NCI-H82 treated with DMSO at 0.1 percent for 48 hours (cell line): Measurements from ENCODE around the gene IL25.
"Not testable (repeated sequence)": the region's sequence is repeated elsewhere in the genome, so short reads cannot be mapped to it uniquely, and the experiment has no call there.

ENCODE experiments used
- DNase-seq: peaks from one replicate; lab custom pipeline; 2025; ENCODE audit not compliant: unreplicated experiment; lab: John Stamatoyannopoulos, UW

IL25 gene

GRCh38 chr14:23407516-23408306 is 35.1 kb downstream of the IL25 start, which contains the start of gene MYH6:
Gene MYH6 (minus strand): TSS chr14:23408273. CDS start chr14:23407223, 1,050 bp downstream.
- no peak for DNase-seq

- no peak for DNase-seq
Measured at GRCh38 chr14:23408307-23408630, 35.7 kb downstream of the IL25 start.

GRCh38 chr14:23409475-23409874 is 36.9 kb downstream of the IL25 start:
- no peak for DNase-seq

DNA sequence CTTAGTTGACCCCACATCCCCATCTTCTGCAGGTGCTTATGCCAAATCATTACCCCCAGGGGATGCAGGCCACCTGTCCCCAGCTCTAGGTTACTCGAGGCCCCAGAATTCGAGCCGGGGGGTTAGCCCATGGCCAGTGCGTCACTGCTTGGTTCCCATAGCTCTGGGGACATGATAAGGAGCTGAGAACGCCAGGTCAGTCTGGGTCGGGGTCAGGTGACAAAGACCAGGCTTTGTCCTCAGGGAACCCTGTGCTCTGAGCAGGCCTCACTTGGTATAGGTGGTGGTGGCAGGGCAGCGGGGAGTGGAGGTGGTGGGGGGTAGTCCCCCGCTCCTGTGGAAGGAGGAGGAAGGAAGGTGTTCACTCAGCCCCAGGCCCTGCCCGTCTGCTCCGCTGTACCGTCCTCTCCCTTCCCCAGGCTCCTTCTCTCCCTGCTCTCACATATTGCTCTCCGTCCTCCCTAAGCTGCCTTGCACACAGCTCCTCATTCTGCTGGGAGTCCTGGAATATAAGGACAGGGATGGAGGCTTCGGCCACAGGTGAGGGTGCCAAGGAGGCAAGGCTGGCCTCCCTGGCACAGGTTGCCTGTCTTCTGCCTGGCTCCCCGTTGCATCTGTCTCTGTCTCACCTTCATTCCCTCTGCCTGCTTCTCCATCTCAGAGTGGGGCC is 37.5 kb downstream of the IL25 start:
- DNase-seq = no peak

DNA sequence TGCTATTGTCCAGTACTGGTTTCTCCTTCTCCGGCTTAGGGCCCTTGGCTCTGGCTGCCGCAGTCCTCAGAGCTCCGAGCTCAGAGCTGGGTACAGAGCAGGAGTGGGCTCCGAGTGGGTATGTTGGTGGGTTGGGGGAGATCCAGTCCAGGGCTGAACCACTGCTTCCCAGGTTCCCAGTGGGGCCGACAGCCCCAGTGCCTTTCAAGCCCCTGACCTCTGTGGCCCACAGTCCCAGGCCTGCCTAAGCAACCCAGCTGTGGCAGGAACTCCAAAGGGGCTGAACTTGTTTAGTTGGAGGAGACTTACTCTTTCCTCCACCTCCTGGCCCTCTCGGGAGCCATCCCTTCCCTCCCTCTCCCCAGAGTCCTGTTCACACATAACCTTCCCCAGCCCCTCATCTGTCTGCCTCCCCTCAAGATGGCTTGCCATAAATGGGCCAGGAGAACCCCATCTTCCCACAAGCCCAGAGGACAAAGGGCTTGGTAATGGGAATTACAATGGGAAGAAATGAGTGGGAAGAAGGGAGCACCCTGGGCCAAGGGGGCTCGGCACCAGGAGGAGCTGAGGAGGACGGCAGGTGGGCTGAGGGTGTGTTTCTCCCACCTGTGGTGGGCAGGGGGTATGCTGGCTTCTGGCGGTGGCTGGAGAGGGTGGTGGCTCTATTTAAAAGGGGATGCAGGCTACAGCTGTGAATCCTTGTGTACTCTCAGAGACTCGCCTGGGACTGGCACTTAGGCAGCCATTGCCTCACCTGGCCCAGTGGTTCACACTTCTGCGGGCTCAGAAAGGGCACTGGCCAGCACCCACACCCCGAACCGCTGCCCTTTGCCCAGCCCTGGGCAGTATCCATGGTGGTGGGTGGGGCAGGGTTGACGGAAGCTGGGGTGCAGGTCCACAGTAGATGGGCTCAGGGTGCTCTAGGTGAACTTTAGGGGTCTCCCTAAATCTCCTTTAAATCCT is 39.2 kb downstream of the IL25 start:
- DNase-seq = no peak

- no peak for DNase-seq
Measured at GRCh38 chr14:23413681-23414080, 41.1 kb downstream of the IL25 start.

- DNase-seq = no peak
Measured at GRCh38 chr14:23414254-23414653, 41.6 kb downstream of the IL25 start.

GRCh38 chr14:23414906-23415820 is 42.6 kb downstream of the IL25 start:
- no peak for DNase-seq

GRCh38 chr14:23415821-23416778 is 43.5 kb downstream of the IL25 start:
- DNase-seq = no peak

DNA sequence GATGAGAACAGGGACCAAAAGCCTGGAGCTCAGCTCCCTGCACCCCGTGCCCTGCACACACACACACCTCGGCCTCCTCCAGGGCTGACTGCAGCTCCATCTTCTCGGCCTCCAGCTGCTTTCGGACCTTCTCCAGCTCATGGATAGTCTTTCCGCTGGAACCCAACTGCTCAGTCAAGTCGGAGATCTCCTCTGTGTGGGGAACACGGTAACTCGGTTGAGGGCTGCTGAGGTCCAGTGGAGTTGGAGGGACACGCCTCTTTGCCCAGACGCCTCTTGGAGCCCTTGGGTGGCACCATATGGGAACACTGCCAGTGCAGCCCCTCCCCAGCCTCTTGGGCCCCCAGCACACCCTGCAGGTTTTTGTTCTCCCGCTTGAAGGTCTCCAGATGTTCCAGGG is 44.2 kb downstream of the IL25 start:
- DNase-seq = no peak

DNA sequence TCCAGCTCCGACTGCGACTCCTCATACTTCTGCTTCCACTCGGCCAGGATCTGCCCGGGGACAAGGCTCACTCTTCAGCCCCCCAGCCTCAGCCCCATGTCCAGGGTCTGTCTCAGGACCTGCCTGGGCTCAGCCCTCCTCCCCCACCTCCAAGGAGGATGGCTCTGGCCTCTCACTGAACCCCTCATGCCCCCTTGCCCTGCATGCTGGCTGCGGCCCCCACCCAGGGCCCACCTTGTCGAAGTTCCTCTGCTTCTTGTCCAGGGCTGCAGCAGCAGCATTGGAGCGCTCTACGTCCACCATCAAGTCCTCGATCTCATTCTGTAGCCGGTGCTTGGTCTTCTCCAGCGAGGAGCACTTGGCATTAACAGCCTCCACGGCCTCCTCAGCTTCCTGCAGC is 44.7 kb downstream of the IL25 start:
- DNase-seq = not testable (repeated sequence)

- no peak for DNase-seq
Measured at GRCh38 chr14:23418021-23418420, 45.4 kb downstream of the IL25 start.

- not testable (repeated sequence) for DNase-seq
Measured at GRCh38 chr14:23419646-23420045, 47.0 kb downstream of the IL25 start.

DNA sequence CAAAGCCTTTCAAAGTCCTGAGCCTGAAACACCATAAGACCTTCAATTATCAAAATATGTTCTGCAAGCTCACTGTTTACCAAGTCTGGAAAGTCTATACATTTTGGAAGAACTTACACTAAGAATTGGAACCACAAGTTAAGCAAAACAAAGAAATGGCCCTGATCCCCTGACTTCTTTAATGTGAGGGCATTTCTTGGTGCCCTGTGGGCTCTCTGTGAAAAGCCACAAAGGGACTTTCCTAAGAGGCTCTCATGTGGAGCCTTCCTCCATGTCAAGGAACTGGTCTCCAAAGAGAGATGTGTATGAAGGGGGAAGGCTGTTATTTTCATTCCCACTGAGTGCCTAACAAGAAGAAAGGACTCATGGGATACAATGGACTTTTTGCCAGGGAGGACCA is 49.0 kb downstream of the IL25 start:
- DNase-seq = no peak

GRCh38 chr14:23423657-23424056 is 51.0 kb downstream of the IL25 start:
- DNase-seq = no peak

DNA sequence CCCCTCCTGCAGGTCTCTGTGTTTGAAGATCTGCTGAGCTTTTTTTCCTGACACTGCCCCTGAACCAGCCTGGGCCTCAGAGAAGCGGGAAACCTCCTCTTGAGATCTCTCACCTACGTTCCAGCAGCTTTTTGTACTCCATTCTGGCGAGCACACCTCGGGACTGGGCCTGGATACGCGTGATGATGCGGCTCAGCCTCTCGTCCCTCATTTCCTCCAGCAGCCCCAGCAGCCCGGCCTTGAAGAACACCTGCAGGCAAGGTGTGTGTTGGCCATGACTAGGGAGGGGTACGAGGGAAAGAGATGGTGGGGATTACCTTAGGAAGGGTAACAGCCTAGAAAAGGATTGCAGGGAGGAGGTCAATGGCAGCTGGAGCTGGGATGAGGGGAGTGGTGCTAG is 52.6 kb downstream of the IL25 start:
- no peak for DNase-seq

GRCh38 chr14:23425798-23426197 is 53.2 kb downstream of the IL25 start:
- not testable (repeated sequence) for DNase-seq
